Spleen (tissue), 7 donors: ENCODE data around the gene HAS3.

Experiments used
- CTCF ChIP-seq, 11 experiments: fragments of 200-600 bp in 7 of 11; fragments of 450-650 bp in 4 of 11; sonication (generic) in 4 of 11; IDR thresholded peaks in 8 of 11; conservative IDR thresholded peaks in 3 of 11; 1 replicate in 7 of 11; 2 replicates in 4 of 11; pipeline versions ENCODE4 v1.4.0 to v1.8.0; 2016 to 2021; ENCODE audit warnings: antibody characterized with exemption in 11 of 11, inconsistent platforms in 4 of 11, mild to moderate bottlenecking in 1 of 11
- POLR2A ChIP-seq, 3 donors: fragments of 450-650 bp; IDR thresholded peaks; one replicate each; pipeline ENCODE4 v1.5.1; 2017; ENCODE audit warnings: antibody characterized with exemption in 3 of 3, mild to moderate bottlenecking in 1 of 3
- donor health status: DM: no; HTN: no; CAD: no; lungs with moderate emphysema.
- donor health status: DM: no; HTN: no; CAD: no.
- donor health status: DM: no; HTN: no; CAD: no.

GRCh38 chr16:69143116-69143515 is 37.7 kb downstream of the HAS3 start:
- TF ChIP-seq CTCF (IDR thresholded peaks at IDR 0.05 in 8 of 11, conservative IDR thresholded peaks at IDR 0.05 in 3 of 11) (no peak), POLR2A (IDR thresholded peaks at IDR 0.05) (no peak)
